Measurements from ENCODE around the gene PLEKHM2. TPM values are rescaled to one million over a fixed set of nuclear protein-coding genes. Genes with fewer than 3 reads are reported as not detected.
"Not testable (repeated sequence)": the region's sequence is repeated elsewhere in the genome, so short reads cannot be mapped to it uniquely, and the experiment has no call there.

The PLEKHM2 gene
- total RNA-seq, 2 donors from 2014 or later = 46.5 to 48.0 TPM

DNA sequence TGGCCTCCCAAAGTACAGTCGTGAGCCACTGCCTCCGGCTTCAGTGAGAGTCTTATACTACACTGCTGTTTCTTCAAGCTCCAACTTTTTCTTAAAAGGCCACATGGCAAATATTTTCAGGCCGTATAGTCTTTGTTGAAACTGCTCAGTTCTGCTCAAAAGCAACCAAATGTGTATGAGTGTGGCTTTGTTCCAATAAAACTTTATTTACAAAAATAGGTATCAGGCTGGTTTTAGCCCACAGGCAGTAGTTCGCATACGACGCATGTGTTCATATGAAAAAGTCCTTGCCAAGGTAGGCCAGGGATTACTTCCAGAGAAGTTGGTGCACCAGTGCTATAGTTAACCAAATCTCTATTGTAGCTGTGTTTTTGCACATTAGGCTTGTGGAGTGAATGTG, 6.2 kb downstream of the PLEKHM2 start:
- H3K27ac Mint-ChIP-seq = no peak overlapping the region
- no peaks in the 10 kb centered on the region for H3K9me3 Mint-ChIP-seq
- peaks cover 0 to 22% of the 10 kb centered on the region in 2 donors for H3K36me3 Mint-ChIP-seq
- ATAC-seq (no peak), DNase-seq (ENCODE audit: low spot score in 2 of 2) (no peak)

DNA sequence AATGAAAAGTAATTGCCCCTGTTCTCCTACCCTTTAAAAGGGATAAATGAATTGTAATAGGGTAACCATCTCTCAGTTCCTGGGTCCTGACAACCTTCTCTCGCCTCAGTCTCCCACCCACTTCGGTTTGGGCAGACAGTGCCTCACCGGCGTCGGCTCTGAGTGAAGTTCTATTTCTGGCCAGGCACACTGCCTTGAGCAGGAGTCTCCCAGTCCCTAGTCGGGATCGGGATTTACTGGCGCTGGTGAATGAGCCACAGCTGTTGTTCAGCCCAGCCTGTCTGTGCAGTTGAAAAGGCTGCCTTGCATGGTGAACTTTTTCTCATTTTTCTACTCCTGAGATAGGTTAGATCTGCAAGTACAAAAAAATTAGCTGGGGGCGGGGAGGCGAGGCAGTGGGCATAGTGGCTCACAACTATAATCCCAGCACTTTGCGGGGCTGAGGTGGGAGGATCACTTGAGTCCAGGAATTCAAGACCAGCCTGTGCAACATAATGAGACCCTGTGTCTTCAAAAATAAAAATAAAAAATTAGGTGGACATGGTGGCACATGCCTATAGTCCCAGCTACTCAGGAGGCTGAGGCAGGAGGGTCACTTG, 7.4 kb downstream of the PLEKHM2 start:
- Mint-ChIP-seq H3K36me3 (peaks cover 0 to 22% of the 10 kb centered on the region in 2 donors), H3K9me3 (no peaks in the 10 kb centered on the region), H3K27ac (peak overlapping the region in 1 of 2 donors; percentile 50)
- DNase-seq (ENCODE audit: low spot score in 2 of 2) = no peak
- ATAC-seq = no peak

DNA sequence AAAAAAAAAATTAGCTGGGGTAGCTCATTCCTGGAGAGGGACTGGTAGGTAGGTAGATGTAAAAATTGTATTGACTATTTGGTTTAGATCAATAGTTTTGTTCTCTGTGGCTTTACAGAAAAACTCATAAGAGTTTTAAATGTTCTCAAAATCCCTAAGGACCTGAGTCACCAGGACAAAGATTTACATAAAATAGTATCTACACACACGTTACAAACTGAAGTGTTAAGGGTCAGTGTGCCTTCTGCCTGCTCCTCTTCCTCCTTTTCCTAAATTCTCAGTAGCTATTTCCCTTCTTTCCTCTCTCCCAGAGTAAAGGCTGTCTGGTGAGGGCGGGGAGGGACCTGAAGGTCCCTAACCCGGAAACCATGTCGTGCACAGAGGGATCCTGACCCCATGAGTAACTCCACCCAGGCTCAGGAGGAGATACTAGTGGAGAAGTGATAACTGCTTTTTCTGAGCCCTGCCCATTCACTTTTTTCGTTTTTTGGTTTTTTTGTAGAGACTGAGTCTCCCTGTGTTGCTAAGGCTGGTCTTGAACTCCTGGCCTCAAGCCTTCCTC, 8.1 kb downstream of the PLEKHM2 start:
- Mint-ChIP-seq H3K9me3 (no peaks in the 10 kb centered on the region), H3K27ac (peak overlapping the region; percentile 28 to 63)

DNA sequence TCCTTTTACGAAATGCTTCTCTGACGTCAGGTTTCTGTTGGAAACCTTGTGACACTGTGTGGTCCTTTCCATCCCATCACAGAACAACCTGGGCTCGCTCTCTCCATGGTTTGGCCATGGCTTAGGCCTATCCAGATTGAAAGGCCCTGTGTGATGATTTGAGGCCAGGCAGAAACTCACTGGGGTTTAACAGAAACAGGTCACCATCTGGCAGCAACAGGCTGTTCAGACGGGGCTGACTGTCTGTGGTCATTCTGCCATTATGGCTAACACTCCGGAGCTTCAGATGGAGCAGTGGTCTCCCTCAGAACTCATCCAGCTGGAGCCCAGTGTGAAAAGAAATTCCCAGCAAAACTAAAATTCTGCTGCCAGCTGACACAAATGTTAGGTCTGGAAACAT, 9.3 kb downstream of the PLEKHM2 start:
- H3K36me3 Mint-ChIP-seq = peaks cover 0 to 11% of the 10 kb centered on the region in 2 donors

More for the DNA sequence above, 8.1 kb downstream of the PLEKHM2 start:
- peaks cover 0 to 22% of the 10 kb centered on the region in 2 donors for H3K36me3 Mint-ChIP-seq
- DNase-seq (ENCODE audit: low spot score in 2 of 2) = no peak
- ATAC-seq = no peak

DNA sequence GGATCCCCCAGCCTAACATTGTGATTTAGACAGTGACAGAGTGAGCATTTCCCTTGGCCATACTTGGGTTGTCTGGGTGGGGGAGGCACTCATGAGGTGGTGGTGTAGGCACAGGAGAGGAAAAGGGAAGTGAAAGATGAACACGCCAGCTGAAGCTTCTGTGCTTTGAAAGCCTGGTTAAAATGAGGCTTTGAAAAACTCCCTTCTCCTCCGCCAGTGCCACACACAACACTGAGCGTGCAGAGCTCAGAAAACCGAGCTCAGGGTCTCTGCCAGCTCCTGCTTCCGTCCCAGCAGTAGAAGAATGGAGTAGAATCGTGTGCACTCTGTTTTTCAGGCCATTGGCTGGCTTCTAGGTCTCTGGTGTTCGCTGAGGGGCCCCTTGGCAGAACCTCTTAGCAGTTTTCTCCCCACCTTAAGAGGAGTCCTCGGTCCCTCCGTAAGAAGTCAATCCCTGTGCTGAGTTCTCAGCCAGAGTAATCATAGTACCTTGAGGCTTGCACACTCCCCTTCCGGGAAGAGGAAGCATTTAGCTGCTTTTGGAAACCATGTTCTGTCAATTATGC, 12.9 kb downstream of the PLEKHM2 start:
- peak; percentile 84 to 87 for ATAC-seq
- no peak for DNase-seq (ENCODE audit: low spot score in 2 of 2)
- H3K9me3 Mint-ChIP-seq = no peaks in the 10 kb centered on the region
- peaks cover 0 to 12% of the 10 kb centered on the region in 2 donors for H3K36me3 Mint-ChIP-seq
- peak overlapping the region; percentile 82 to 99 for H3K27ac Mint-ChIP-seq

More for the DNA sequence above, 9.3 kb downstream of the PLEKHM2 start:
- Mint-ChIP-seq H3K27ac (peak overlapping the region in 1 of 2 donors; percentile 29), H3K9me3 (no peaks in the 10 kb centered on the region)
- ATAC-seq (no peak), DNase-seq (ENCODE audit: low spot score in 2 of 2) (no peak)

DNA sequence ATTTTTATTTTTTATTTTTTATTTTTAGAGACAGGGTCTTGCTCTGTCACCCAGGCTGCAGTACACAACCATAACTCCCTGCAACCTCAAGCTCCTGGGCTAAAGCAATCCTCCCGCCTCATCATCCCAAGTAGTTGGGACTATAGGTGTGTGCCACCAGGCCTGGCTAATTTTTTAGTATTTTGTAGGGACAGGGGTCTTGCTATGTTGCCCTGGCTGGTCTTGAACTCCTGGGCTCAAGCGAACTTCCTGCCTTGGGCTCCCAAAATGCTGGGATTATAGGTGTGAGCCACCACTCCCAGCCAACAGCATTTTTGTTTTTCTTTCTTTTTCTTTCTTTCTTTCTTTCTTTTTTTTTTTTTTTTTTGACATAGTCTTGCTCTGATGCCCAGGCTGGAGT, 14.1 kb downstream of the PLEKHM2 start:
- DNase-seq (ENCODE audit: low spot score in 2 of 2) = no peak
- H3K36me3 Mint-ChIP-seq = peaks cover 0 to 12% of the 10 kb centered on the region in 2 donors
- peak overlapping the region in 1 of 2 donors; percentile 63 for H3K27ac Mint-ChIP-seq
- no peak for ATAC-seq
- no peaks in the 10 kb centered on the region for H3K9me3 Mint-ChIP-seq

DNA sequence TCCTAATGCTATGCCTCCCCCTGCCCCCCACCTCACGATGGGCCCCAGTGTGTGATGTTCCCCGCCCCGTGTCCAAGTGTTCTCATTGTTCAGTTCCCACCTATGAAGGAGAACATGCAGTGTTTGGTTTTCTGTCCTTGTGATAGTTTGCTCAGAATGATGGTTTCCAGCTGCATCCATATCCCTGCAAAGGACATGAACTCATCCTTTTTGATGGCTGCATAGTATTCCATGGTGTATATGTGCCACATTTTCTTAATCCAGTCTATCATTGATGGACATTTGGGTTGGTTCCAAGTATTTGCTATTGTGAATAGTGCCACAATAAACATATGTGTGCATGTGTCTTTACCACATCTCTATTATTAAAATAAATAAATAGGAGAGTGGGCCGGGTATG, 15.2 kb downstream of the PLEKHM2 start:
- H3K9me3 Mint-ChIP-seq; H3K27ac Mint-ChIP-seq; ATAC-seq; DNase-seq (ENCODE audit: low spot score in 2 of 2): not testable (repeated sequence)
- peaks cover 0 to 12% of the 10 kb centered on the region in 2 donors for H3K36me3 Mint-ChIP-seq

DNA sequence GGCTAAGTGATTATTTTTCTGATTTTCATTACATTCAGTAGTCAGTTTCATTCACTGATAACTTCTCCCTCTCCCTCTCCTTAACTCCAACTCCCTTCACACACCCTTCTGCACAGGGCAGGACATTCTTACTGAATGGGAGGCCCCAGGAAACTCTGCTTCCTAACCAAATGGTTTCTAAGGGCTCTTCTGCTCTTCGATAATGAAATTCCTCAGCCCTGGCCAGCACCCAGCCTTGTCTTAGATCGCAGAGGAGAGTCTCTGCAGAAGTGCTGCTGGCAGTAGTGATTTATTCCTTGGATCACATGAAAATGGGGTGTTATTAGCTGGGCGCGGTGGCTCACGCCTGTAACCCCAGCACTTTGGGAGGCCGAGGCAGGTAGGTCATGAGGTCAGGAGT, 16.4 kb downstream of the PLEKHM2 start:
- DNase-seq (ENCODE audit: low spot score in 2 of 2) = no peak
- Mint-ChIP-seq H3K9me3 (no peaks in the 10 kb centered on the region), H3K27ac (peak overlapping the region in 1 of 2 donors; percentile 40), H3K36me3 (peaks cover 0 to 8% of the 10 kb centered on the region in 2 donors)
- no peak for ATAC-seq

DNA sequence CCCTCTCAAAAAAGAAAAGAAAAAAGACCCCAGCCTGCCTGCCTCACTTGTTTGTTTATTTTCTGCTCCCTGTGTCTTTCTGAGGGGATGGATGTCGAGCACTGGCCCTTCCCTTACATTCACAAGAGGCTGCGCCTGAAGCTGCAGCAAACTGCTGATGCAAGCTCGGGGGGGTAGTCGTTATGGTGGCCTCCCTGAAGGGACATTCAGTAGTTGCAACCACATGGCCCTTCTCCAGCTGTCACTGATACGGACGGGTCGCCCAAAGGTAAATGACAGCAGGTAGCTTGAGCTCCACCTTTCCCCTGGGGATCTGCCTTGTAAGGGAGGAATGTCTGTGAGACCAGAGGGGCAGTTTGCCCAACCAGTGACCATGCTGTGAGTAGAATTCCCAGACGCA, 17.7 kb downstream of the PLEKHM2 start:
- Mint-ChIP-seq H3K9me3 (no peaks in the 10 kb centered on the region), H3K36me3 (peaks cover 0 to 15% of the 10 kb centered on the region in 2 donors), H3K27ac (no peak overlapping the region)
- DNase-seq (ENCODE audit: low spot score in 2 of 2) = no peak
- ATAC-seq = no peak

DNA sequence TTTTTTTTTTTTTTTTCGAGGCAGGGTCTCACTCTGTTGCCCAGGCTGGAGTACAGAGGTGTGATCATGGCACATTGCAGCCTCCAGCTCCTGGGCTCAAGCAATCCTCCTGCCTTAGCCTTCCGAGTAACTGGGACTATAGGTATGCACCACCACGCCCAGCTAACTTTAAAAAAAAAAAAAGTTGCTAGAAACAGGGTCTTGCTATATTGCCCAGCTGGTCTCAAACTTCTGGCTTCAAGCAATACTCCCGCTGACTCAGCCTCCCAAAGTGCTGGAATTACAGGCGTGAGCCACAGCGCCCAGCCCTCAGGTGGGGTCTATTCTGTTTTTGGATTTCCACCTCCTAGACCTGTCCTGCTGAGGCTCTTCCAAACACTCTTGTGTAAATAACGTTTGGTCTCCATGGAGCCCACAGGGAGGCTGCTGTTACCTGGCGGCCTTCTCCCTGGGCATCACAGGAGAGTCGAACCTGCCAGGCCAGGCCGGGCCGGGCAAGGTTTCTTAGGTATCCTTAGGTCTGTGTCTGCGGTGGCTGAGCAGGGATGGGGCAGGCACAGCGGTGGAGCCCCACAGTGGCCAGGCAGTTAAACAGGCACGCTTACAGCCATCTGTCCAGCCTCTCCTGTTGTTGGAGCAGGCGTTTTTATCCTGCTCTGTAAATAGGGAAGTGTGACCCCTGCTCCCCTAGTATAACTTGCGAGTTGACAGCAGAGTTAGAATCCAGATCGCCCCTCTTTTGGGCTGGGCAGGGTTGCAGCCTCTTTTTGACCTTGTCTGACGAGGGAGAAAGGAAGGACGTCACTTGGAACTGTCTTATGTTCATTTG, 18.8 kb downstream of the PLEKHM2 start:
- no peaks in the 10 kb centered on the region for H3K9me3 Mint-ChIP-seq
- DNase-seq (ENCODE audit: low spot score in 2 of 2) = no peak
- no peak for ATAC-seq
- H3K27ac Mint-ChIP-seq = peak overlapping the region in 1 of 2 donors; percentile 24
- H3K36me3 Mint-ChIP-seq = peaks cover 0 to 17% of the 10 kb centered on the region in 2 donors

DNA sequence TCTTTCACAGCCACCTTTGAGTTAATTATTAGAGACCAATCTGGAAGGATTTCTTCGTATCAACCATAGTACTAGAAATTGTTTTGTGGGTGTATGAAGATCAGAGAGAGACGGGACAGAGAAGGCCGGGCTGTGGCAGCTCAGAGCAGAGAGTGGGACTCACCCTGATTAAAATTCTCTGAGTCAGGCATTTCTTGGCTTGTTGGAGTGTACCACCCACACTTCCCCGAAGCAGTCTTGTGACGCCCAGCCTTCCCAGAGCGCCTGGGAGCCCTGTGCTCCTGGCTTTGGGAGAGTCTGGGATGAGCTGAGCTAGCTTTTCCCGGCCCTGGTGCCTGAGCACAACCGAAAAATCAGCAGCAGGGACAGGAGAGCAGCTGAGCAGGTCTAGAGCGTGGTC, 19.4 kb downstream of the PLEKHM2 start:
- DNase-seq (ENCODE audit: low spot score in 2 of 2) = no peak
- H3K27ac Mint-ChIP-seq = peak overlapping the region in 1 of 2 donors; percentile 24
- no peak for ATAC-seq
- no peaks in the 10 kb centered on the region for H3K9me3 Mint-ChIP-seq
- H3K36me3 Mint-ChIP-seq = peaks cover 0 to 17% of the 10 kb centered on the region in 2 donors

DNA sequence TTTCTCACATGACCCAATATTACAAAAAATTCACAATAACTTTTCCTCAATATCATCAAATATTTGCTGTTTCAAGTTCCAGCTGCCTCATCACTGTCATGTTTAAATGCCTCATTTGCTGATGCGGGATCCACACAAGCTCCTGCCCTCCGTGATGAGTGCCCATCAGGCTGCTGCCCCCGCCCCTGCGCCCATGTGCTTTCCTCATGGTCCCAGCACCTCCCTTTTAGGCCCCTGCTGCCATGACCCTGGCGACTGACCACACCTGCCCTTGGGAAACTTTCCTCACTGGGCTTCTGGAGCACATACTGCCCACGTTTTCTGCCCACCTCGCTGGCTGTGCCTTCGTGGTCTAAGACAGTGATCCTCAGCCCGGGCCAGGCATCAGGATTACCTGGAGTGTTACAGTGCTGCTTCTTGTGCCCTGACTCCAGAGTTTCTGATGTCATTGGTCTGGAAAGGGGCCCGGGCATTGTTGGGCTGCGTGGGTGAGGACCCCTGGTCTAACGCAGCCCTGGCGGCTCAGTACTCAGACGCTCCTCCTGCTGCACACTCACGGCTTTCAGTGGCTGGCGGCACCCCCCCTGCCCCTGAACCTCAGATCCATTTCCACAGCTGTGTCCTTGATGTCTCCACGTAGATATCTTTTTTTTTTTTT, 20.5 kb downstream of the PLEKHM2 start:
- Mint-ChIP-seq H3K27ac (peak overlapping the region in 1 of 2 donors; percentile 50), H3K36me3 (peaks cover 0 to 11% of the 10 kb centered on the region in 2 donors), H3K9me3 (no peaks in the 10 kb centered on the region)
- no peak for DNase-seq (ENCODE audit: low spot score in 2 of 2)
- ATAC-seq = no peak

DNA sequence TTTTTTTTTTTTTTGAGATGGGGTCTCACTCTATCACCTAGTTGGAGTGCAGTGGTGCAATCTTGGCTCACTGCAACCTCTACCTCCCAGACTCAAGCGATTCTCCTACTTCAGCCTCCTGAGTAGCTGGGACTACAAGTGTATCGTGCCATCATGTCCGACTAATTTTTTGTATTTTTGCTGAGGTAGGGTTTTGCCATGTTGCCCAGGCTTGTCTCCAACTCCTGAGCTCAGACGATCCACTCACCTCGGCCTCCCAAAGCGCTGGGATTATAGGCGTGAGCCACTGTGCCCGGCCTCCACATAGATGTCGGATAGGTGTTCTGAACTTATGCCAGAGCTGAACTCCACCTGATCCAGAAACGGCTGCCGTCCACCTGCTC, 21.1 kb downstream of the PLEKHM2 start:
- H3K36me3 Mint-ChIP-seq = peaks cover 0 to 11% of the 10 kb centered on the region in 2 donors
- ATAC-seq (no peak), DNase-seq (ENCODE audit: low spot score in 2 of 2) (no peak)
- peak overlapping the region; percentile 61 to 62 for H3K27ac Mint-ChIP-seq
- H3K9me3 Mint-ChIP-seq = no peaks in the 10 kb centered on the region

DNA sequence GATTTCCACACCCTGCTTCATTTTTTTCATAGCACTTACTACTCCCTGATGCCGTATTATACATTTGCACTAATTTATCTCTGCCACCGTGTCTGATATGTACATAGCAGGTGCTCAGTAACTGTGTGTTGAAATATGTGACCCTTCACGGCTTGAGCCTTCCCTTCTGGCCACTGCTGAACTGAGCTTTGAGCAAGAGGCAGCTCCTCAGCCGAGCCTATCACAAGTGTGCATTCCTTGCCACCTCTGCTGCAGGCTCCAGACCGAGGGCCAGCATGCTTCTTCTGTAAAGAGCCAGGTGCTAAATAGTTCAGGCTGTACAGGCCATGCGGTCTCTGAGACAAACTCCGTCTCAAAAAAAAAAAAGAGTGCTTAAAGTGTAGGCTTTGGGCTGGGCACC, 22.6 kb downstream of the PLEKHM2 start:
- no peak for DNase-seq (ENCODE audit: low spot score in 2 of 2)
- Mint-ChIP-seq H3K36me3 (peaks cover 0 to 11% of the 10 kb centered on the region in 2 donors), H3K9me3 (no peaks in the 10 kb centered on the region), H3K27ac (no peak overlapping the region)
- no peak for ATAC-seq

DNA sequence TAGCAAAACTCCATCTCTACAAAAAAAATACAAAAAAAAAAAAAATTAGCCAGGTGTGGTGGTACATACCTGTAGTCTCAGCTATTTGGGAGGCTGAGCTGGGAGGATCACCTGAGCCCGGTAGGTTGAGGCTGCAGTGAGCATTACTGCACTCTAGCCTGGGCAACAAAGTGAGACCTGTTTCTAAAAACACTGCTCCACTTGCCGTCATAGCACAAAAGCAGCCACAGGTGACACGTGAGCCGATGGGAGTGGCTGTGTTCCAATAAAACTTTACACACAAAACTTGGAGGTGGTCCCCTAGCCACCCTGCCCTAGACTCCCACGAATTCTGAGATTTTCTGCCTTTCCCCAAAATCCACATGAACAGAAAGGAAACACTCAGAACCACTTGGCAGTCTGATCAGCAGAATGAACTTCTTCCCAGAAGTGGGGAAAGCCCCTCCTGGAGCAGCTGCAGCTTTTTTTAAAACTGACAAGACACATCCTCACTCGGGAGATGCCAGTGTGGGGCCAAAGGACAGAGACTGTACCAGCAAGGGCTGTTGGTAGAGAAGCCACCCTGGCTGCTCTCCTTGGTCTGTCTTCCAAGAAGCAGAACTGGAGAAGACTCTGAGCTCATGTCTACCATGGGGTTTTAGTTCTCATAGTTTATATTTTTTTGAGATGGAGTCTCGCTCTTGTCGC, 23.3 kb downstream of the PLEKHM2 start:
- no peak for DNase-seq (ENCODE audit: low spot score in 2 of 2)
- peaks cover 0 to 11% of the 10 kb centered on the region in 2 donors for H3K36me3 Mint-ChIP-seq
- peak overlapping the region in 1 of 2 donors; percentile 29 for H3K27ac Mint-ChIP-seq
- H3K9me3 Mint-ChIP-seq = no peaks in the 10 kb centered on the region
- no peak for ATAC-seq

DNA sequence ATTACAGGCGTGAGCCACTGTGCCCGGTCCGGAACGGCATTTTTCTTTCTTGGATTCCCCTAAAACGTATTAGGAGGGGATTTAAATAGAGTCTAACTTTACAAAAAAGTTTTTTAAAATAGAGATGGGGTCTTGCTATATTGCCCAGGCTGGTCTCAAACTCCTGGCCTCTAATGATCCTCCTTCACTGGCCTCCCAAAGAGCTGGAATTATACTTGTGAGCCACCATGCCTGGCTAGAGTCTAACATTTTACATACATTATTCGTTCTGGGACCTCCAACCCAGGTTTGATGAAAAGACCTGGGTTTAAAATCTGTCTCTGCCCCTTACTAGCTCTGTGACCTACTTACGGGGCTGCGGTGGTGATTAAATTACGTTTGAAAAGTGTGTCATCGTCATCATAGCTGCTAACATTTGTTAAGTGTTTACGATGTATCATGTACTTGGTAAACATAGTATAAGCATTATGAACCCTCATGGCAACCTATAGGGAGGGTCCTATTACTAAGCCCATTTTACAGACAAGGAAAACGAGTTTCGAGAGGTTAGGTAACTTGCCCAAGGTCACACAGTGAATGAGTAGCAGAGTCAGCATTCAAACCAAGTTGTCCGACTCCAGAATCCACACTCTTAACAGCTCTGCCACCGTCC, 24.5 kb downstream of the PLEKHM2 start:
- Mint-ChIP-seq H3K36me3 (peaks cover 0 to 11% of the 10 kb centered on the region in 2 donors), H3K9me3 (no peaks in the 10 kb centered on the region), H3K27ac (peak overlapping the region in 1 of 2 donors; percentile 65)
- ATAC-seq (no peak), DNase-seq (ENCODE audit: low spot score in 2 of 2) (no peak)

All from activated naive CD4-positive, alpha-beta T cell treated with anti-CD3 and anti-CD28 coated beads, Interleukin-2, amount 50 U/mL, for 72 hours (primary cell).